ENCODE results near the gene TH.

The TH gene

DNA sequence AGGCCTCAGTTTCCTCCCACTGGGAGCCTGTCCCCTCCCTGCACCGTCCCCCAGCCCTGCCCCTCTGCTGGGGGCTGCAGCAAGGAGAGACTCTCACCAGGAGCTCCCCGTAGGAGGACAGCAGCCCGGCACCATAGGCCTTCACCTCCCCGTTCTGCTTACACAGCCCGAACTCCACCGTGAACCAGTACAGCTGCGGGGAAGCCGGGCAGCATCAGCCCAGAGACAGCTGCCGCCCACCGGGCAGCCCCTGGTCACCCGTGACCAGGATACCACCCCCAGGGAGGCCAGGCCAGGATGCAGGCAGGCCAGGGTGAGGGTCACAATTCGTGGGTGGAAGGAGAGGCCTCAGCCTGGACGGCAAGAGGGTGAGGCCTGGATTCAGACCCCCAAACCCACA is 6.0 kb downstream of the TH start:
- no peaks in the 10 kb centered on the region for H3K4me1 ChIP-seq (ENCODE audit: insufficient read depth, low read length, severe bottlenecking)
- H3K4me3 ChIP-seq (ENCODE audit: low read depth, low read length, poor library complexity, severe bottlenecking) = no peak overlapping the region
- no peaks in the 10 kb centered on the region for H3K9me3 ChIP-seq (ENCODE audit: low read length)
- H2AFZ ChIP-seq (ENCODE audit: low read length) = no peak overlapping the region
- H3K9ac ChIP-seq (ENCODE audit: low read length) = no peak overlapping the region
- no peaks in the 10 kb centered on the region for H3K9me2 ChIP-seq (ENCODE audit: low read depth, low read length)
- TF ChIP-seq CTCF (IDR thresholded peaks at IDR 0.05; ENCODE audit: low read length) (no peak), EZH2 (IDR thresholded peaks at IDR 0.05; ENCODE audit: borderline replicate concordance, low read length) (no peak)
- no peaks in the 10 kb centered on the region for H4K20me1 ChIP-seq (ENCODE audit: insufficient read depth, low read length)
- no peaks in the 10 kb centered on the region for H3K79me2 ChIP-seq (ENCODE audit: insufficient read depth, low read length)
- H3K27me3 ChIP-seq (ENCODE audit: insufficient read depth, low read length) = no peaks in the 10 kb centered on the region
- no peak overlapping the region for H3K27ac ChIP-seq (ENCODE audit: low read depth, low read length, poor library complexity, severe bottlenecking)
- H3F3A ChIP-seq (ENCODE audit: insufficient read depth, low read length) = no peaks in the 10 kb centered on the region
- H3K36me3 ChIP-seq (ENCODE audit: insufficient read depth, low read length) = no peaks in the 10 kb centered on the region
- H3K4me2 ChIP-seq (ENCODE audit: low read length) = no peak overlapping the region

DNA sequence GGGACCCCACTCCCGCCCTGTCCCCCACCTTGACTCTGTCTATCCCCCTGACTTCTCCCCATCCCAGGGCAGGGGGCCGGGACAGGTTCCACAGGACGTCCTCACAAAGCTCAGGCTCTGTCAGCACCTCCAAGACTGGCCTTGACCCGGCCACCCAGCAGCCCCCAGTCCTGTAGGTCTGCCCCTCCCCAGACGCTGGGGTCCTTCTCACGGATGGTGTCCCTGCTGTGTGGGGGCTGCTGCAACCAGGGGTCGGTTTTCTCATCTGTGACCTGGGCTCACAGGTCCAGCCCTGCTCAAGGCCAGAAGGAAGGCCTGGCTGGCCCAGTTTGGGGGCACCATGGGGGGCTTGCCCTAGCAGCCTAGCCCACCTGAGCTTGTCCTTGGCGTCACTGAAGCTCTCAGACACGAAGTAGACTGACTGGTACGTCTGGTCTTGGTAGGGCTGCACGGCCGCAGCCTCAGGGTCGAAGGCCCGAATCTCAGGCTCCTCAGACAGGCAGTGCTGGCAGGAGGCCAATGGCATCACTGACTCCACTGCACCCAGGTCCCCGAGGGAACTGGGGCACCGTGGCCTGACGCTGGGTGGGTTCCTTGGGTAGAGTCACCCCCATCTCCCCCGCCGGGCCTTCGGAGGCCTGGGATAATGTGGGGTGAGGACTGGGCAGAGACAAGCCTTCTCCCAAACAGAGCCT is 6.6 kb downstream of the TH start:
- no peak overlapping the region for H3K4me3 ChIP-seq (ENCODE audit: low read depth, low read length, poor library complexity, severe bottlenecking)
- H4K20me1 ChIP-seq (ENCODE audit: insufficient read depth, low read length) = no peaks in the 10 kb centered on the region
- H3K79me2 ChIP-seq (ENCODE audit: insufficient read depth, low read length) = no peaks in the 10 kb centered on the region
- H2AFZ ChIP-seq (ENCODE audit: low read length) = no peak overlapping the region
- H3K9me2 ChIP-seq (ENCODE audit: low read depth, low read length) = no peaks in the 10 kb centered on the region
- no peaks in the 10 kb centered on the region for H3F3A ChIP-seq (ENCODE audit: insufficient read depth, low read length)
- H3K27me3 ChIP-seq (ENCODE audit: insufficient read depth, low read length) = no peaks in the 10 kb centered on the region
- H3K4me2 ChIP-seq (ENCODE audit: low read length) = no peak overlapping the region
- H3K9ac ChIP-seq (ENCODE audit: low read length) = no peak overlapping the region
- H3K36me3 ChIP-seq (ENCODE audit: insufficient read depth, low read length) = no peaks in the 10 kb centered on the region
- no peak for TF ChIP-seq CTCF (IDR thresholded peaks at IDR 0.05; ENCODE audit: low read length)
- no peak for TF ChIP-seq EZH2 (IDR thresholded peaks at IDR 0.05; ENCODE audit: borderline replicate concordance, low read length)
- H3K9me3 ChIP-seq (ENCODE audit: low read length) = no peaks in the 10 kb centered on the region
- no peaks in the 10 kb centered on the region for H3K4me1 ChIP-seq (ENCODE audit: insufficient read depth, low read length, severe bottlenecking)
- H3K27ac ChIP-seq (ENCODE audit: low read depth, low read length, poor library complexity, severe bottlenecking) = no peak overlapping the region

- no peaks in the 10 kb centered on the region for H3K27me3 ChIP-seq (ENCODE audit: insufficient read depth, low read length)
- no peak overlapping the region for H3K4me2 ChIP-seq (ENCODE audit: low read length)
- H3F3A ChIP-seq (ENCODE audit: insufficient read depth, low read length) = no peaks in the 10 kb centered on the region
- no peaks in the 10 kb centered on the region for H3K9me3 ChIP-seq (ENCODE audit: low read length)
- H3K9me2 ChIP-seq (ENCODE audit: low read depth, low read length) = no peaks in the 10 kb centered on the region
- no peak overlapping the region for H3K4me3 ChIP-seq (ENCODE audit: low read depth, low read length, poor library complexity, severe bottlenecking)
- no peaks in the 10 kb centered on the region for H3K4me1 ChIP-seq (ENCODE audit: insufficient read depth, low read length, severe bottlenecking)
- H3K36me3 ChIP-seq (ENCODE audit: insufficient read depth, low read length) = no peaks in the 10 kb centered on the region
- no peak overlapping the region for H2AFZ ChIP-seq (ENCODE audit: low read length)
- no peak overlapping the region for H3K27ac ChIP-seq (ENCODE audit: low read depth, low read length, poor library complexity, severe bottlenecking)
- no peaks in the 10 kb centered on the region for H4K20me1 ChIP-seq (ENCODE audit: insufficient read depth, low read length)
- TF ChIP-seq EZH2 (IDR thresholded peaks at IDR 0.05; ENCODE audit: borderline replicate concordance, low read length) (no peak), CTCF (IDR thresholded peaks at IDR 0.05; ENCODE audit: low read length) (no peak)
- H3K79me2 ChIP-seq (ENCODE audit: insufficient read depth, low read length) = no peaks in the 10 kb centered on the region
- H3K9ac ChIP-seq (ENCODE audit: low read length) = no peak overlapping the region
Observed at GRCh38 chr11:2164081-2164480, 7.5 kb downstream of the TH start.
